B cell (primary cell): ENCODE results near the gene TTLL11. TPM values are rescaled to one million over a fixed set of nuclear protein-coding genes. Genes with fewer than 3 reads are reported as not detected.

Experiments used
- ATAC-seq: fragments of 200-7000 bp; cut with Tn5 transposase; one replicate; pipeline ENCODE4 v1.10.0; 2021; ENCODE audit warnings: low read depth, mild to moderate bottlenecking, moderate number of reproducible peaks, moderate library complexity
- CTCF ChIA-PET: fragments of 350-600 bp; sonication (Branson Sonifier 250); formaldehyde crosslinking; loops from one replicate; lab custom pipeline; 2021; ENCODE audit warnings: antibody characterized with exemption, inconsistent platforms; lab: Charles Lee
- POLR2A ChIA-PET: fragments of 350-600 bp; sonication (Branson Sonifier 250); formaldehyde crosslinking; loops from one replicate; lab custom pipeline; 2021; ENCODE audit warnings: antibody characterized with exemption; lab: Charles Lee
- DNase-seq: peaks from one replicate; pipeline ENCODE4 v3.0.0; 2013
- H2AFZ ChIP-seq: 2 replicates; pipeline ENCODE4 v1.6.1; 2012; ENCODE audit warnings: mild to moderate bottlenecking, low read depth, low read length; ENCODE audit not compliant: insufficient read depth, poor library complexity, severe bottlenecking
- H3K27ac ChIP-seq, 2 donors: 1 replicate in 1 of 2; 2 replicates in 1 of 2; pipeline ENCODE4 v1.5.1; 2012 to 2013; ENCODE audit warnings: low read length in 2 of 2, mild to moderate bottlenecking in 2 of 2, moderate library complexity in 1 of 2
- H3K27me3 ChIP-seq, 4 experiments: fragments of 200-600 bp in 1 of 4; sonication (generic) in 1 of 4; replicated peaks in 1 of 4; 1 replicate in 2 of 4; 2 replicates in 2 of 4; pipeline versions ENCODE4 v1.6.1 to v1.7.0; 2013 to 2016; ENCODE audit warnings: low read length in 3 of 4, mild to moderate bottlenecking in 2 of 4, mixed read lengths in 1 of 4, moderate library complexity in 1 of 4; ENCODE audit not compliant: insufficient read depth in 4 of 4, control insufficient read depth in 3 of 4; ENCODE audit errors: control extremely low read depth in 1 of 4
- H3K36me3 ChIP-seq, 2 experiments: replicated peaks in 1 of 2; 1 replicate in 1 of 2; 2 replicates in 1 of 2; pipeline versions ENCODE4 v1.6.1 to v1.7.1; 2013; ENCODE audit warnings: low read length in 1 of 2; ENCODE audit not compliant: insufficient read depth in 2 of 2, control insufficient read depth in 1 of 2; ENCODE audit errors: control extremely low read depth in 1 of 2, extremely low read depth in 1 of 2
- H3K4me1 ChIP-seq, 2 donors: fragments of 200-600 bp in 1 of 2; sonication (generic) in 1 of 2; 1 replicate in 1 of 2; 2 replicates in 1 of 2; pipeline versions ENCODE4 v1.5.1 to v1.6.1; 2013 to 2017; ENCODE audit warnings: low read length in 2 of 2; ENCODE audit not compliant: control insufficient read depth in 2 of 2, insufficient read depth in 2 of 2
- H3K4me2 ChIP-seq: replicated peaks from 2 replicates; pipeline ENCODE3; 2012; ENCODE audit warnings: mild to moderate bottlenecking, low read depth, low read length; ENCODE audit not compliant: poor library complexity, severe bottlenecking
- H3K4me3 ChIP-seq, 5 experiments: fragments of 200-600 bp in 1 of 5; sonication (generic) in 1 of 5; 1 replicate in 3 of 5; 2 replicates in 2 of 5; pipeline versions ENCODE4 v1.5.1 to v1.7.0; 2011 to 2016; ENCODE audit warnings: low read length in 4 of 5, mild to moderate bottlenecking in 4 of 5, low read depth in 2 of 5, control low read depth in 1 of 5, moderate library complexity in 1 of 5; ENCODE audit not compliant: insufficient read depth in 1 of 5; ENCODE audit errors: control extremely low read depth in 1 of 5, extremely low read depth in 1 of 5
- H3K79me2 ChIP-seq: fragments of 200-600 bp; sonication (generic); one replicate; pipeline ENCODE4 v1.6.0; 2016; ENCODE audit warnings: low read length; ENCODE audit not compliant: control insufficient read depth, insufficient read depth
- H3K9ac ChIP-seq: fragments of 200-600 bp; sonication (generic); 2 replicates; pipeline ENCODE4 v1.6.1; 2017; ENCODE audit warnings: mild to moderate bottlenecking, low read length, moderate library complexity
- H3K9me3 ChIP-seq, 3 donors: one replicate each; pipeline versions ENCODE4 v1.6.1 to v1.7.1; 2013; ENCODE audit warnings: low read length in 2 of 3; ENCODE audit not compliant: control insufficient read depth in 2 of 3, insufficient read depth in 1 of 3; ENCODE audit errors: control extremely low read depth in 1 of 3
- H4K20me1 ChIP-seq: 2 replicates; pipeline ENCODE4 v1.6.0; 2012; ENCODE audit warnings: mild to moderate bottlenecking, low read length; ENCODE audit not compliant: insufficient read depth, control insufficient read depth, poor library complexity, severe bottlenecking
- H3K27ac Mint-ChIP-seq: one replicate; pipeline ENCODE4 v1.8.0; 2021; ENCODE audit warnings: mixed read lengths
- H3K27me3 Mint-ChIP-seq: one replicate; pipeline ENCODE4 v1.8.0; 2021; ENCODE audit warnings: mixed read lengths
- H3K4me1 Mint-ChIP-seq: one replicate; pipeline ENCODE4 v1.8.0; 2021; ENCODE audit warnings: mixed read lengths
- H3K4me3 Mint-ChIP-seq: one replicate; pipeline ENCODE4 v1.8.0; 2021; ENCODE audit warnings: mixed read lengths
- H3K9me3 Mint-ChIP-seq: one replicate; pipeline ENCODE4 v1.8.0; 2022; ENCODE audit warnings: mixed read lengths; ENCODE audit not compliant: insufficient read depth
- EZH2 ChIP-seq: IDR thresholded peaks from 2 replicates; pipeline ENCODE4 v1.6.1; 2012; ENCODE audit warnings: borderline replicate concordance, low read depth, mild to moderate bottlenecking, moderate library complexity, low read length; ENCODE audit not compliant: insufficient read depth, poor library complexity, severe bottlenecking
- WGBS: methylation state at CpG from one replicate; pipeline ENCODE4 v1.1.5; 2013; ENCODE audit warnings: missing lambda C conversion rate; ENCODE audit not compliant: insufficient coverage; 5-methylcytosine and 5-hydroxymethylcytosine counted together
- intact Hi-C: fragments of 100-400 bp; cut with micrococcal nuclease; formaldehyde crosslinking; loops from one replicate; pipeline ENCODE4 v1.10.0; 2022
- polyA plus RNA-seq: library from polyadenylated mRNA; depleted of rRNA; stranded (reverse); fragments of >200 nt; gene quantifications from 2 replicates; pipeline ENCODE4 v1.2.3, GENCODE V29; 2012
- total RNA-seq, 2 donors: library from RNA; stranded (reverse); fragments of 120-200 nt in 1 of 2; gene quantifications; 1 replicate in 1 of 2; 2 replicates in 1 of 2; pipeline versions ENCODE4 v1.2.3 to v1.2.4, GENCODE V29; 2013 to 2022
- TF ChIP-seq, protein P1 (sequence below): fragments of 200-600 bp; IDR thresholded peaks from one replicate; pipeline ENCODE4 v1.8.0; 2022; ENCODE audit warnings: antibody characterized with exemption, mild to moderate bottlenecking

Gene TTLL11
- total and polyA plus RNA-seq, 2 donors (not counting 1 experiment from before 2014, with no cell fraction given), result 3.6 to 3.8 TPM

DNA sequence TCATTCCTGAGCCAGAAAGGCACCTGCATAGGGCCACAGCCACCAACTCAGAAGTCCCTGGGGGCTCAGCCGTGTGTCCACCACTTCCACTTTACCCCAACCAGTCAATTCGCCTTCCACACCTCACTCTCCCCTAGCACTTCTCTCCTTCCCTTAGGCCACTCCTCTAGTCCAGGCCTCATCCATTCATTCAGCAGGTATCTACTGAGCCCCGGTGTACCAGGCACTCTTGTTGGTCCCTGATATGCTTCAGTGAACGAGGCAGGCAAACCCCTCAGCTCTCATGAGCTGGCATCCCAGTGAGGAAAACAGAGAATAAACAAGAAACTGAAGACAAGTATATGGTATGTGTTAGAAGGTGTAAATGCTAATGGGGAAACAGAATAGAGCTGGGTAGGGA lies 37.7 kb upstream of the TTLL11 start:
- Histone ChIP-seq H3K27ac (no peak overlapping the region), H3K36me3 (no peaks in the 10 kb centered on the region), H3K4me1 (peaks cover 11 to 13% of the 10 kb centered on the region in 2 donors), H3K9ac (no peak overlapping the region), H3K4me3 (no peak overlapping the region), H3K9me3 (no peaks in the 10 kb centered on the region), H3K27me3 (peaks cover 0 to 20% (median 13%) of the 10 kb centered on the region in 4 experiments), H3K79me2 (no peaks in the 10 kb centered on the region), H4K20me1 (no peaks in the 10 kb centered on the region), H3K4me2 (no peak overlapping the region), H2AFZ (no peak overlapping the region)
- no peak for ATAC-seq
- peaks cover 8% of the 10 kb centered on the region for H3K4me1 Mint-ChIP-seq
- peaks cover 53% of the 10 kb centered on the region for H3K27me3 Mint-ChIP-seq
- TF ChIP-seq EZH2, result no peak
- TF ChIP-seq, protein P1, sequence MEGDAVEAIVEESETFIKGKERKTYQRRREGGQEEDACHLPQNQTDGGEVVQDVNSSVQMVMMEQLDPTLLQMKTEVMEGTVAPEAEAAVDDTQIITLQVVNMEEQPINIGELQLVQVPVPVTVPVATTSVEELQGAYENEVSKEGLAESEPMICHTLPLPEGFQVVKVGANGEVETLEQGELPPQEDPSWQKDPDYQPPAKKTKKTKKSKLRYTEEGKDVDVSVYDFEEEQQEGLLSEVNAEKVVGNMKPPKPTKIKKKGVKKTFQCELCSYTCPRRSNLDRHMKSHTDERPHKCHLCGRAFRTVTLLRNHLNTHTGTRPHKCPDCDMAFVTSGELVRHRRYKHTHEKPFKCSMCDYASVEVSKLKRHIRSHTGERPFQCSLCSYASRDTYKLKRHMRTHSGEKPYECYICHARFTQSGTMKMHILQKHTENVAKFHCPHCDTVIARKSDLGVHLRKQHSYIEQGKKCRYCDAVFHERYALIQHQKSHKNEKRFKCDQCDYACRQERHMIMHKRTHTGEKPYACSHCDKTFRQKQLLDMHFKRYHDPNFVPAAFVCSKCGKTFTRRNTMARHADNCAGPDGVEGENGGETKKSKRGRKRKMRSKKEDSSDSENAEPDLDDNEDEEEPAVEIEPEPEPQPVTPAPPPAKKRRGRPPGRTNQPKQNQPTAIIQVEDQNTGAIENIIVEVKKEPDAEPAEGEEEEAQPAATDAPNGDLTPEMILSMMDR, result no peak
- no peak overlapping the region for H3K4me3 Mint-ChIP-seq
- intact Hi-C loops, result no loop called here
- DNase-seq, result no peak
- WGBS, result 59% methylated on average over 3 of the region's 4 CpGs
- ChIA-PET CTCF (interaction anchor here (1.4 to 1.7 kb wide), 2 partner anchors 220 to 324 kb away, joined by 3 to 4 read pairs; no protein-coding TSS in a partner anchor), POLR2A (no interaction called here)
- H3K27ac Mint-ChIP-seq, result no peak overlapping the region
- H3K9me3 Mint-ChIP-seq, result no peaks in the 10 kb centered on the region

DNA sequence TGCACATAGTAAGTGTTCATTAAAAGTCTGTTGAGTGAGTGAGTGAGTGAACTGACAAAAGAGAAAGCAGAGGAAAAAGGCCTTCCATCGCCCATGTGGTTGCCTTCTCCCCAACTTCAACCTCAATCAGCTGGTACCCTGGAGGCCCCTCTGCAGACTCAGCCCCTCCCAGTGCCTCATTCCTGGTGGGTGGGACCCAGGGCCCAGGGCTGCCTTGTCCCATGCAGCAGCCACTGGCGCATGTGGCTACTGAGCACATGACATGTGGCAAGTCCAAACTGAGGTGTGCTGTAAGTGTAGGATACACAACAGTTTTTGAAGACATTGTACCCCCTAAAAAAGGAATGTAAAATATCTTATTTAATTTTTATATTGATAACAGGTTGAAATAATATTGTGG lies 36.9 kb upstream of the TTLL11 start:
- ChIA-PET CTCF (interaction anchor here (15.1 kb wide), 1 partner anchor 217 kb away, joined by 323 read pairs; no protein-coding TSS in a partner anchor), POLR2A (no interaction called here)
- no peak for DNase-seq
- WGBS, result no CpG with 5 or more reads among the region's 2 CpGs
- intact Hi-C loops, result loop anchor here (10.0 kb wide), 1 partner anchor 1255 kb away; no protein-coding TSS in a partner anchor
- H3K4me3 Mint-ChIP-seq, result no peak overlapping the region
- peaks cover 12% of the 10 kb centered on the region for H3K4me1 Mint-ChIP-seq
- peaks cover 62% of the 10 kb centered on the region for H3K27me3 Mint-ChIP-seq
- Histone ChIP-seq H4K20me1 (no peaks in the 10 kb centered on the region), H3K9me3 (peaks cover 0 to 2% (median 0%) of the 10 kb centered on the region in 3 donors), H3K27me3 (peaks cover 0 to 29% (median 19%) of the 10 kb centered on the region in 4 experiments), H3K27ac (no peak overlapping the region), H2AFZ (no peak overlapping the region), H3K4me2 (no peak overlapping the region), H3K4me3 (no peak overlapping the region), H3K4me1 (peaks cover 11 to 21% of the 10 kb centered on the region in 2 donors), H3K36me3 (no peaks in the 10 kb centered on the region), H3K79me2 (no peaks in the 10 kb centered on the region), H3K9ac (no peak overlapping the region)
- no peak for ATAC-seq
- H3K9me3 Mint-ChIP-seq, result no peaks in the 10 kb centered on the region
- no peak overlapping the region for H3K27ac Mint-ChIP-seq
- TF ChIP-seq, protein P1, result no peak
- no peak for TF ChIP-seq EZH2
